ENCODE measurements around the gene ZNF146. TPM values are rescaled to one million over a fixed set of nuclear protein-coding genes. Genes with fewer than 3 reads are reported as not detected.

The ZNF146 gene
- total RNA-seq, 1 donor from 2014 or later, result 69.0 TPM

DNA sequence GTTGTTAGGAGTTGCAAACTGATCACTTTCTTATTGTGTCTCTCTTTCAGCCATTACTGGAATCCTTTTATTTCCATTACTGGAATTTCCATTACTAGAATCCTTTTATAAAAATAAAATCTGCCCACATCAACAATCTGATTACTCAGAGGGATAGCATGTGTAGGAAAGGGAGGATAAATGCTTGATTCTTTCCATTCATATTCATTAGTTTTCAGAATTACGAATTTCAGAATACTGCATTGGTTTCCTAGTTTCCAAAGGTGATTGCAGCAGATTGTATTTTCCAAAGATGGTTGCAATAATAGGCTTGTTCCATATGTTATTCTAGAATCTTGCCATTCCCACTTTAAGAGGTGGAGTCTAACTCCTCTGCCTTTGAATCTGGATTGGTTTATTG lies 37.1 kb downstream of the ZNF146 start:
- no peak for DNase-seq (ENCODE audit: low spot score)
- no peaks in the 10 kb centered on the region for H3K4me1 Mint-ChIP-seq (ENCODE audit: low read depth)
- TF ChIP-seq, protein P1, sequence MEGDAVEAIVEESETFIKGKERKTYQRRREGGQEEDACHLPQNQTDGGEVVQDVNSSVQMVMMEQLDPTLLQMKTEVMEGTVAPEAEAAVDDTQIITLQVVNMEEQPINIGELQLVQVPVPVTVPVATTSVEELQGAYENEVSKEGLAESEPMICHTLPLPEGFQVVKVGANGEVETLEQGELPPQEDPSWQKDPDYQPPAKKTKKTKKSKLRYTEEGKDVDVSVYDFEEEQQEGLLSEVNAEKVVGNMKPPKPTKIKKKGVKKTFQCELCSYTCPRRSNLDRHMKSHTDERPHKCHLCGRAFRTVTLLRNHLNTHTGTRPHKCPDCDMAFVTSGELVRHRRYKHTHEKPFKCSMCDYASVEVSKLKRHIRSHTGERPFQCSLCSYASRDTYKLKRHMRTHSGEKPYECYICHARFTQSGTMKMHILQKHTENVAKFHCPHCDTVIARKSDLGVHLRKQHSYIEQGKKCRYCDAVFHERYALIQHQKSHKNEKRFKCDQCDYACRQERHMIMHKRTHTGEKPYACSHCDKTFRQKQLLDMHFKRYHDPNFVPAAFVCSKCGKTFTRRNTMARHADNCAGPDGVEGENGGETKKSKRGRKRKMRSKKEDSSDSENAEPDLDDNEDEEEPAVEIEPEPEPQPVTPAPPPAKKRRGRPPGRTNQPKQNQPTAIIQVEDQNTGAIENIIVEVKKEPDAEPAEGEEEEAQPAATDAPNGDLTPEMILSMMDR (IDR thresholded peaks at IDR 0.05), result no peak
- no peaks in the 10 kb centered on the region for H3K27me3 Mint-ChIP-seq (ENCODE audit: low read depth)
- peaks cover 8% of the 10 kb centered on the region for H3K9me3 Mint-ChIP-seq (ENCODE audit: low read depth)
- H3K36me3 Mint-ChIP-seq (ENCODE audit: low read depth), result peaks cover 5% of the 10 kb centered on the region
- H3K27ac Mint-ChIP-seq (ENCODE audit: unreplicated experiment), result no peak overlapping the region
- no peak overlapping the region for H3K4me3 Mint-ChIP-seq (ENCODE audit: unreplicated experiment)

DNA sequence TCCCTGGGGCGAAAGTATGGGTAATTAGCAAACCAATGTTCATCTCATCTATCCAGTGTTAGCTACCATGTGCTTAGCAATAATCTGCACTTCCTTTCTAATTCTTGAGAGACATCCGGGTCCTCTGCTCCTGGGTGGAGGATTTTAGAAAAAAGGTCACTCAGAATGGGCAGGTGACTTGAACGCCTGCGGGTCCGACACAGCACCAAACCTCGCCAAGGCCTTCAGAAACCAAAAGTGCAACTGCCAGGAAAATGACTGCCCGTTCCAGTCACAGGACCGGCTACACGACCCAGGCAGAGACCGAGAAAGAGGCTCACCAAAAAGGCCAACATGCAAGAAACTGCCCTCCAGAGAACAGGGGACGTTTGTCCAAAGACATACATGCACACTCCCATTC lies 39.9 kb downstream of the ZNF146 start:
- Mint-ChIP-seq H3K36me3 (ENCODE audit: low read depth) (peaks cover 4% of the 10 kb centered on the region), H3K4me3 (ENCODE audit: unreplicated experiment) (no peak overlapping the region), H3K4me1 (ENCODE audit: low read depth) (peaks cover 7% of the 10 kb centered on the region), H3K27me3 (ENCODE audit: low read depth) (no peaks in the 10 kb centered on the region), H3K9me3 (ENCODE audit: low read depth) (peaks cover 8% of the 10 kb centered on the region), H3K27ac (ENCODE audit: unreplicated experiment) (no peak overlapping the region)
- TF ChIP-seq, protein P1 (IDR thresholded peaks at IDR 0.05), result no peak
- no peak for DNase-seq (ENCODE audit: low spot score)

DNA sequence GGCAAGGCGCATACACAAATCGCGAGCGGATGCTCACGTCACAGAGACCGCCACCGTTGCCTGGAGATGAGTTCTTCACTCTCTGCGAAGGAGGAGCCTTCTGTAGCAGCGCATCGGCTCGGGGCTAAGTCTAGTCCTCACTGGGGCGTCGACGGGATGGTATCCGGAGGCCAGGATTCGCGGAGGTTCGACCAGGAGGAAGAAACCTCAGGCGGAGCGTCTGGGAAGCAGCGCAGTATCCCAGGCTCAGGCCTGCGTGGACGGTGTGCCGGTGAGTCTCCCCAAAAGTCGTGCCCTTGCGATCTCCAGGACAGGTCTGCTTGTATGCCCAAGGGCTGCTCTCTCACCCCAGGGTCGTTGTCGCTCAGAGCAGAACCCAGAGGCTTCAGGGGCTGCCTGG lies 40.4 kb downstream of the ZNF146 start:
- Mint-ChIP-seq H3K4me1 (ENCODE audit: low read depth) (peaks cover 7% of the 10 kb centered on the region), H3K36me3 (ENCODE audit: low read depth) (peaks cover 4% of the 10 kb centered on the region), H3K27me3 (ENCODE audit: low read depth) (no peaks in the 10 kb centered on the region), H3K4me3 (ENCODE audit: unreplicated experiment) (no peak overlapping the region), H3K9me3 (ENCODE audit: low read depth) (peaks cover 8% of the 10 kb centered on the region), H3K27ac (ENCODE audit: unreplicated experiment) (no peak overlapping the region)
- TF ChIP-seq, protein P1 (IDR thresholded peaks at IDR 0.05), result no peak
- no peak for DNase-seq (ENCODE audit: low spot score)

DNA sequence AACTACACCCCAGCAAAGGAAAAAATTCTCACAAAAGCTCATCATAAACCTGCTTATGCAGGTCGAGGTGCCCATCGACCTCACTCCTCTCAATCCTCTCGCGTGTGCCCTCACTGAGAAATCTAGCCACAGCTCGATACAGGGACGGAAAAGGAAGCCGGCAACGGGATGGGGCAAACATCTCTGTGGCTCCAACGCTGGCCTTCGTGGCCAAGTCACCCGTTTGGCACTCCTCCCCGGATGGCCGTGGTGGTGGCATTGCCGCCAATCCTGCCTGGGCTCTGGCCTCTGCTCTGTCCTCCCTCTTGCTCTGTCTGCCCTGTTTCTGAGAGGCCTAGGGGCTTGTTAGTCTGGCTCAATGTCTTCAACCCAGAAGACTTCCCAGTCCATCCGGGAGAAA lies 41.2 kb downstream of the ZNF146 start:
- no peak overlapping the region for H3K4me3 Mint-ChIP-seq (ENCODE audit: unreplicated experiment)
- peaks cover 8% of the 10 kb centered on the region for H3K9me3 Mint-ChIP-seq (ENCODE audit: low read depth)
- H3K27me3 Mint-ChIP-seq (ENCODE audit: low read depth), result no peaks in the 10 kb centered on the region

DNA sequence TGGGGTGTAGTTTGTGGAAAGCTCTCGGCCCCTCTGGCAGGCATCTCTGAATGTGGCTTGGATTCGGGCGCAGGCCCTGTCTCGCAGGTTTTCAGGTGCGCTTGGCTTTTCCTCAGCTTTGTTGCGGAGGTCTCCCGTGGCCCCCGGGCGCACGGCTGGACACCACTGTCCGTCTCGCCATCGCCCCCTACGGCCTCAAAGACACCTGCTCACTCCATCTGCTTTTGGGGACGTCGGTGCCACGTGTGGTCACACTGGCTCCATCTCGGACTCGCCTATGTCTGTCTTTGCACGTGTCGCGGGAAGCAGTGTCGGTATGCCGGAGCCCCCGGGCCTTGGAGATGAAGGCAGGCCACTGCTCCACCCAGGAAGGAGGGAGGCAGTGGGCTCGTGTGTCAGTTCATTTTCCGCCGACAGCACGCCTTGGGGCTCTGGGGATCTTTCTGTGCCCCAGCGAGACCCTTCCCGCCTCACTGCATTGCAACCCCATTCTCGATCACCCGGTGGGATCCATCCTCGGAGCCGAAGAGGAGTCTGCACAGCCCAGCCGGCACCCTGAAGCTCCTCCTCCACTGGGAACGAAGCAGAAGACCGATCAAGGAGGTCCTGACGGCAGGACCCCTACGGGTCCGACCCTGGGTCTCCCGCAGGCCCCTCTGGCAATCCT lies 42.1 kb downstream of the ZNF146 start:
- no peak for DNase-seq (ENCODE audit: low spot score)
- TF ChIP-seq, protein P1 (IDR thresholded peaks at IDR 0.05), result peak; percentile 15
- peaks cover 8% of the 10 kb centered on the region for H3K9me3 Mint-ChIP-seq (ENCODE audit: low read depth)
- H3K4me1 Mint-ChIP-seq (ENCODE audit: low read depth), result peaks cover 7% of the 10 kb centered on the region
- no peaks in the 10 kb centered on the region for H3K27me3 Mint-ChIP-seq (ENCODE audit: low read depth)
- no peak overlapping the region for H3K27ac Mint-ChIP-seq (ENCODE audit: unreplicated experiment)
- peaks cover 4% of the 10 kb centered on the region for H3K36me3 Mint-ChIP-seq (ENCODE audit: low read depth)
- peak overlapping the region; percentile 75 for H3K4me3 Mint-ChIP-seq (ENCODE audit: unreplicated experiment)

More for the DNA sequence above, 41.2 kb downstream of the ZNF146 start:
- peaks cover 7% of the 10 kb centered on the region for H3K4me1 Mint-ChIP-seq (ENCODE audit: low read depth)
- TF ChIP-seq, protein P1 (IDR thresholded peaks at IDR 0.05), result no peak
- H3K27ac Mint-ChIP-seq (ENCODE audit: unreplicated experiment), result no peak overlapping the region
- H3K36me3 Mint-ChIP-seq (ENCODE audit: low read depth), result peaks cover 4% of the 10 kb centered on the region
- no peak for DNase-seq (ENCODE audit: low spot score)

Measured in chondrocyte (in vitro differentiated cells).